ENCODE results near the gene UGT3A1.
"Not testable (repeated sequence)": the region's sequence is repeated elsewhere in the genome, so short reads cannot be mapped to it uniquely, and the experiment has no call there.

UGT3A1 gene
- long read RNA-seq = 0 reads

GRCh38 chr5:35990941-35991611 is at the start of gene UGT3A1:
TSS of gene UGT3A1 (minus strand) at chr5:35991390. CDS start at chr5:35991240, 150 bp downstream.
- no peak for TF ChIP-seq POLR2AphosphoS5 (IDR thresholded peaks at IDR 0.05; ENCODE audit: low read depth)
- TF ChIP-seq REST (IDR thresholded peaks at IDR 0.05; ENCODE audit: insufficient replicate concordance, low read depth) = no peak
- DNase-seq (ENCODE audit: low read depth in 1 of 2, low spot score in 1 of 2) = no peak
- no peak within 1 kb of the TSS for H3K27ac ChIP-seq (replicated peaks)
- no peaks in the 10 kb centered on the region for H3K27me3 ChIP-seq (ENCODE audit: insufficient read depth, poor library complexity, severe bottlenecking)
- H3K4me3 ChIP-seq (replicated peaks; ENCODE audit: insufficient read depth, low read length) = no peak within 1 kb of the TSS

- no peak for DNase-seq (ENCODE audit: low read depth in 1 of 2, low spot score in 1 of 2)
- H3K27ac ChIP-seq (replicated peaks) = no peak overlapping the region
- H3K27me3 ChIP-seq (ENCODE audit: insufficient read depth, poor library complexity, severe bottlenecking) = no peaks in the 10 kb centered on the region
- no peak for TF ChIP-seq SPI1 (IDR thresholded peaks at IDR 0.05; ENCODE audit: borderline replicate concordance, low read depth)
- no peak for TF ChIP-seq CTCF (IDR thresholded peaks at IDR 0.05; ENCODE audit: insufficient read depth, low read length)
- no peak for TF ChIP-seq POLR2AphosphoS5 (IDR thresholded peaks at IDR 0.05; ENCODE audit: low read depth)
- no peak for TF ChIP-seq REST (IDR thresholded peaks at IDR 0.05; ENCODE audit: insufficient replicate concordance, low read depth)
- TF ChIP-seq GABPA (IDR thresholded peaks at IDR 0.05; ENCODE audit: low read depth) = no peak
- no peak overlapping the region for H3K4me3 ChIP-seq (replicated peaks; ENCODE audit: insufficient read depth, low read length)
Observed at GRCh38 chr5:36035696-36036095, 44.5 kb upstream of the UGT3A1 start.

- not testable (repeated sequence) for H3K4me3 ChIP-seq (replicated peaks; ENCODE audit: insufficient read depth, low read length); H3K27ac ChIP-seq (replicated peaks); DNase-seq (ENCODE audit: low read depth in 1 of 2, low spot score in 1 of 2); H3K27me3 ChIP-seq (ENCODE audit: insufficient read depth, poor library complexity, severe bottlenecking)
Observed at GRCh38 chr5:36034536-36035134, 43.4 kb upstream of the UGT3A1 start.

GRCh38 chr5:36033486-36033885 is 42.3 kb upstream of the UGT3A1 start:
- no peak overlapping the region for H3K27ac ChIP-seq (replicated peaks)
- no peaks in the 10 kb centered on the region for H3K27me3 ChIP-seq (ENCODE audit: insufficient read depth, poor library complexity, severe bottlenecking)
- H3K4me3 ChIP-seq (replicated peaks; ENCODE audit: insufficient read depth, low read length) = no peak overlapping the region
- TF ChIP-seq GABPA (IDR thresholded peaks at IDR 0.05; ENCODE audit: low read depth) (no peak), SPI1 (IDR thresholded peaks at IDR 0.05; ENCODE audit: borderline replicate concordance, low read depth) (no peak), POLR2AphosphoS5 (IDR thresholded peaks at IDR 0.05; ENCODE audit: low read depth) (no peak), REST (IDR thresholded peaks at IDR 0.05; ENCODE audit: insufficient replicate concordance, low read depth) (no peak), CTCF (IDR thresholded peaks at IDR 0.05; ENCODE audit: insufficient read depth, low read length) (no peak)
- DNase-seq (ENCODE audit: low read depth in 1 of 2, low spot score in 1 of 2) = no peak

Data from HL-60 (cell line).